Measurements from ENCODE around the gene C17orf113. TPM values are rescaled to one million over a fixed set of nuclear protein-coding genes. Genes with fewer than 3 reads are reported as not detected.

The C17orf113 gene
- total and polyA plus RNA-seq, 2 experiments from 2014 or later = 0.29 to 2.1 TPM

DNA sequence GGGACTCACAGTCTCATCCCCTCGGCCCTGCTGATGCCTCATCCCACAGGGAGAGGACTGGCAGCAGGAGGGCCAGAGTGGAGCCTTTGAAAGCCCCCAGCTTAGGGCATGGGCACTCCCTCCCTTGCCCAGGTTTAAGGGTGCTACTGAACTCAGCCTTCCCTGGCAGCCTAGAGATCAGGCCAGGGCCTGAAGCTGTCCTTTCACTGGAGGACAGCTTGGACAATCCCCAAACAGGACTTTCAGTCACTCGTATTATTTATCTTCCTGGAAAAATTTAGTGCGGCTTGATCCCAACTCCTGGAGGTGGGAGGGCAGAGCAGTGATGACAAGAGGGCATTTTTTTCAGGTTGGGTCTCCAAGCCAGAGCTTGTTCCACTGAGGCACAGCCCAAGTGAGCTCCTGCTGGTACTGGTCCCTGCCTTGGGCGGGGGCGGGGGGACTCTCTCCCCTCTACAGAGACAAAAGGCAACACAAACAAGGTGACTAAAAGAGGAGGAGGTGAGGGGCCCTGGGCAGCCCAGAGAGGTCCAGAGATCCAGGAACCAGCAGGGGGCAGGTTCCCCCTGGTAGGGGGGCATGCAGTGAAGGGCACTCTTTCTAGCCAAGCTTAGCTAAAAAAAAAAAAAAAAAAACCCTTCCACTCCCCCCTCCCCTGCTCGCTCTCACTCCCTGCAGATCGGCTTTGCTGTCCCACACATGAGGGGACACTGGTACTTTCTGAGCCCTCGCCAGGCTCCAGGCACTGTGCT, 46.1 kb upstream of the C17orf113 start (continued):
- no peak for TF ChIP-seq REST (IDR thresholded peaks at IDR 0.05; ENCODE audit: unreplicated experiment)
- TF ChIP-seq, protein P1, sequence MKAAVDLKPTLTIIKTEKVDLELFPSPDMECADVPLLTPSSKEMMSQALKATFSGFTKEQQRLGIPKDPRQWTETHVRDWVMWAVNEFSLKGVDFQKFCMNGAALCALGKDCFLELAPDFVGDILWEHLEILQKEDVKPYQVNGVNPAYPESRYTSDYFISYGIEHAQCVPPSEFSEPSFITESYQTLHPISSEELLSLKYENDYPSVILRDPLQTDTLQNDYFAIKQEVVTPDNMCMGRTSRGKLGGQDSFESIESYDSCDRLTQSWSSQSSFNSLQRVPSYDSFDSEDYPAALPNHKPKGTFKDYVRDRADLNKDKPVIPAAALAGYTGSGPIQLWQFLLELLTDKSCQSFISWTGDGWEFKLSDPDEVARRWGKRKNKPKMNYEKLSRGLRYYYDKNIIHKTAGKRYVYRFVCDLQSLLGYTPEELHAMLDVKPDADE (IDR thresholded peaks at IDR 0.05) = no peak
- TF ChIP-seq NANOG (IDR thresholded peaks at IDR 0.05; ENCODE audit: borderline replicate concordance) = no peak
- no peak for TF ChIP-seq JUNB (IDR thresholded peaks at IDR 0.05; ENCODE audit: unreplicated experiment)

DNA sequence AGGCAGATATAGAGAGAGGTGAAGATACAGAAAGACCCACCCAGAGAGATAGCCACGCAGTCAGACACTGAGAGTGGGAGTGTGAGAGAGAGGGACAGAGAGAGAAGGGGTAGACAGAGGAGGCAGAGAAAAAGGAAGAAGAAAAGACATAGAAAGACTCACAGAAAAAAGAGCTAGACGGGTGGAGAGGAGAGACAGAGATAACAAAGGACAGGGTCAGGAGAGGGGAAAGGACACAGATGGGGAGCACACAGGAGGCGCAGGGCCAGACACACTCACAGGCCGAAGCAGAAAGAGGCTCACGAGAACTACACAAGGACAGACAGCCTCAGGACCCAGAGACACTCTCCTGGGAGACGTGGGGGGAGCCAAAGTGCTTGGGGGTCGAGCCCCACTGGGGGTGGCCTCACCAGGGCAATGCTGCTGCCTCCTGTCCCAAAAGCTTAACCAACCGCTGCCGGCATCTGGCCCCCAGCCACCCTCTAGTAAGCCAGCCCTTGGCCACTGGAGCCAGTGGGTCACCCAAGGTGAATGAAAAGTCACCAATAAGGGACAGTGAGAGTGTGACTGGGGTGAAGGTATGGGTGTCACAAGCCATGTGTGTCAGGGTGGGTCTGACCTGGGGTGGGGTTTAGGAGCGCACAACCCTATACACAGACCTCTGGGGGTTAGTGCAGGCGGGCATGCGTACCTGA, 44.1 kb upstream of the C17orf113 start:
- Histone ChIP-seq H3K79me2 (replicated peaks; ENCODE audit: insufficient read depth) (no peaks in the 10 kb centered on the region), H3K4me1 (ENCODE audit: insufficient read depth) (peaks cover 9% of the 10 kb centered on the region; the same call in 1 of the 2 replicates), H3K9me2 (ENCODE audit: insufficient read depth) (no peaks in the 10 kb centered on the region), H3K36me3 (ENCODE audit: insufficient read depth) (no peaks in the 10 kb centered on the region), H3K4me3 (no peak overlapping the region), H3K27ac (ENCODE audit: low read depth) (no peak overlapping the region), H3K27me3 (ENCODE audit: insufficient read depth) (peaks cover 33% of the 10 kb centered on the region), H2AFZ (no peak overlapping the region), H3K4me2 (no peak overlapping the region), H3F3A (replicated peaks; ENCODE audit: low read depth) (no peaks in the 10 kb centered on the region), H4K20me1 (replicated peaks; ENCODE audit: insufficient read depth) (no peaks in the 10 kb centered on the region)
- Mint-ChIP-seq H3K27me3 (ENCODE audit: insufficient read depth, low read depth, poor library complexity) (peaks cover 23% of the 10 kb centered on the region), H3K4me3 (no peak overlapping the region), H3K9me3 (no peaks in the 10 kb centered on the region; the same call in 2 of the 3 replicates), H3K27ac (no peak overlapping the region), H3K4me1 (peaks cover 30% of the 10 kb centered on the region), H3K36me3 (ENCODE audit: low read depth) (no peaks in the 10 kb centered on the region; the same call in 2 of the 3 replicates)
- ATAC-seq (no peak), DNase-seq (ENCODE audit: low spot score) (no peak)
- no peak for TF ChIP-seq JUNB (IDR thresholded peaks at IDR 0.05; ENCODE audit: unreplicated experiment)
- TF ChIP-seq STAT1 (IDR thresholded peaks at IDR 0.05; ENCODE audit: unreplicated experiment) = no peak
- TF ChIP-seq ZNF114 (CRISPR knock-in tag; IDR thresholded peaks at IDR 0.05) = no peak
- TF ChIP-seq, protein P2, sequence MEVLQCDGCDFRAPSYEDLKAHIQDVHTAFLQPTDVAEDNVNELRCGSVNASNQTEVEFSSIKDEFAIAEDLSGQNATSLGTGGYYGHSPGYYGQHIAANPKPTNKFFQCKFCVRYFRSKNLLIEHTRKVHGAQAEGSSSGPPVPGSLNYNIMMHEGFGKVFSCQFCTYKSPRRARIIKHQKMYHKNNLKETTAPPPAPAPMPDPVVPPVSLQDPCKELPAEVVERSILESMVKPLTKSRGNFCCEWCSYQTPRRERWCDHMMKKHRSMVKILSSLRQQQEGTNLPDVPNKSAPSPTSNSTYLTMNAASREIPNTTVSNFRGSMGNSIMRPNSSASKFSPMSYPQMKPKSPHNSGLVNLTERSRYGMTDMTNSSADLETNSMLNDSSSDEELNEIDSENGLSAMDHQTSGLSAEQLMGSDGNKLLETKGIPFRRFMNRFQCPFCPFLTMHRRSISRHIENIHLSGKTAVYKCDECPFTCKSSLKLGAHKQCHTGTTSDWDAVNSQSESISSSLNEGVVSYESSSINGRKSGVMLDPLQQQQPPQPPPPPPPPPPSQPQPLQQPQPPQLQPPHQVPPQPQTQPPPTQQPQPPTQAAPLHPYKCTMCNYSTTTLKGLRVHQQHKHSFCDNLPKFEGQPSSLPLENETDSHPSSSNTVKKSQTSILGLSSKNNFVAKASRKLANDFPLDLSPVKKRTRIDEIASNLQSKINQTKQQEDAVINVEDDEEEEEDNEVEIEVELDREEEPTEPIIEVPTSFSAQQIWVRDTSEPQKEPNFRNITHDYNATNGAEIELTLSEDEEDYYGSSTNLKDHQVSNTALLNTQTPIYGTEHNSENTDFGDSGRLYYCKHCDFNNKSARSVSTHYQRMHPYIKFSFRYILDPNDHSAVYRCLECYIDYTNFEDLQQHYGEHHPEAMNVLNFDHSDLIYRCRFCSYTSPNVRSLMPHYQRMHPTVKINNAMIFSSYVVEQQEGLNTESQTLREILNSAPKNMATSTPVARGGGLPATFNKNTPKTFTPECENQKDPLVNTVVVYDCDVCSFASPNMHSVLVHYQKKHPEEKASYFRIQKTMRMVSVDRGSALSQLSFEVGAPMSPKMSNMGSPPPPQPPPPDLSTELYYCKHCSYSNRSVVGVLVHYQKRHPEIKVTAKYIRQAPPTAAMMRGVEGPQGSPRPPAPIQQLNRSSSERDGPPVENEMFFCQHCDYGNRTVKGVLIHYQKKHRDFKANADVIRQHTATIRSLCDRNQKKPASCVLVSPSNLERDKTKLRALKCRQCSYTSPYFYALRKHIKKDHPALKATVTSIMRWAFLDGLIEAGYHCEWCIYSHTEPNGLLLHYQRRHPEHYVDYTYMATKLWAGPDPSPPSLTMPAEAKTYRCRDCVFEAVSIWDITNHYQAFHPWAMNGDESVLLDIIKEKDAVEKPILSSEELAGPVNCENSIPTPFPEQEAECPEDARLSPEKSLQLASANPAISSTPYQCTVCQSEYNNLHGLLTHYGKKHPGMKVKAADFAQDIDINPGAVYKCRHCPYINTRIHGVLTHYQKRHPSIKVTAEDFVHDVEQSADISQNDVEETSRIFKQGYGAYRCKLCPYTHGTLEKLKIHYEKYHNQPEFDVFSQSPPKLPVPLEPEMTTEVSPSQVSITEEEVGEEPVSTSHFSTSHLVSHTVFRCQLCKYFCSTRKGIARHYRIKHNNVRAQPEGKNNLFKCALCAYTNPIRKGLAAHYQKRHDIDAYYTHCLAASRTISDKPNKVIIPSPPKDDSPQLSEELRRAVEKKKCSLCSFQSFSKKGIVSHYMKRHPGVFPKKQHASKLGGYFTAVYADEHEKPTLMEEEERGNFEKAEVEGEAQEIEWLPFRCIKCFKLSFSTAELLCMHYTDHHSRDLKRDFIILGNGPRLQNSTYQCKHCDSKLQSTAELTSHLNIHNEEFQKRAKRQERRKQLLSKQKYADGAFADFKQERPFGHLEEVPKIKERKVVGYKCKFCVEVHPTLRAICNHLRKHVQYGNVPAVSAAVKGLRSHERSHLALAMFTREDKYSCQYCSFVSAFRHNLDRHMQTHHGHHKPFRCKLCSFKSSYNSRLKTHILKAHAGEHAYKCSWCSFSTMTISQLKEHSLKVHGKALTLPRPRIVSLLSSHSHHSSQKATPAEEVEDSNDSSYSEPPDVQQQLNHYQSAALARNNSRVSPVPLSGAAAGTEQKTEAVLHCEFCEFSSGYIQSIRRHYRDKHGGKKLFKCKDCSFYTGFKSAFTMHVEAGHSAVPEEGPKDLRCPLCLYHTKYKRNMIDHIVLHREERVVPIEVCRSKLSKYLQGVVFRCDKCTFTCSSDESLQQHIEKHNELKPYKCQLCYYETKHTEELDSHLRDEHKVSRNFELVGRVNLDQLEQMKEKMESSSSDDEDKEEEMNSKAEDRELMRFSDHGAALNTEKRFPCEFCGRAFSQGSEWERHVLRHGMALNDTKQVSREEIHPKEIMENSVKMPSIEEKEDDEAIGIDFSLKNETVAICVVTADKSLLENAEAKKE (CRISPR knock-in tag; IDR thresholded peaks at IDR 0.05) = no peak
- TF ChIP-seq EZH2 (IDR thresholded peaks at IDR 0.05; ENCODE audit: low read depth, unreplicated experiment) = no peak
- TF ChIP-seq ZNF331 (CRISPR knock-in tag; IDR thresholded peaks at IDR 0.05; ENCODE audit: low read depth) = no peak
